ENCODE measurements around the gene LTBP3.

GRCh38 chr11:65501472-65502273 is 56.5 kb downstream of the LTBP3 start:
- TF ChIP-seq SUZ12 (IDR thresholded peaks at IDR 0.05; ENCODE audit: extremely low read depth, insufficient read depth, insufficient read length) (no peak), ZNF274 (IDR thresholded peaks at IDR 0.05; ENCODE audit: low read depth, low read length) (no peak)

Measured in NT2/D1 (cell line).